Liver (tissue), 3 donors: ENCODE data around the gene CCDC51.

Experiments used
- CTCF ChIP-seq: fragments of 150-350 bp; IDR thresholded peaks from 2 replicates; pipeline ENCODE4 v1.5.1; 2017; ENCODE audit warnings: improper control_type of control experiment, low read depth, low read length; ENCODE audit not compliant: missing input control
- FOXA2 ChIP-seq: IDR thresholded peaks from 2 replicates; pipeline ENCODE4 v1.6.1; 2016; ENCODE audit warnings: antibody characterized with exemption
- GABPA ChIP-seq, 2 donors: IDR thresholded peaks in 1 of 2; conservative IDR thresholded peaks in 1 of 2; 2 replicates each; pipeline ENCODE4 v1.6.1; 2016; ENCODE audit warnings: antibody characterized with exemption in 2 of 2, mild to moderate bottlenecking in 1 of 2, moderate library complexity in 1 of 2
- HNF4A ChIP-seq, 2 donors: conservative IDR thresholded peaks; 2 replicates each; pipeline ENCODE4 v1.6.1; 2016; ENCODE audit warnings: antibody characterized with exemption in 2 of 2, mild to moderate bottlenecking in 2 of 2
- RAD21 ChIP-seq, 2 donors: IDR thresholded peaks; 2 replicates each; pipeline ENCODE4 v1.6.1; 2016; ENCODE audit warnings: antibody characterized with exemption in 2 of 2, mild to moderate bottlenecking in 2 of 2
- SP1 ChIP-seq: IDR thresholded peaks from 2 replicates; pipeline ENCODE4 v1.6.1; 2018; ENCODE audit warnings: antibody characterized with exemption, mild to moderate bottlenecking
- TAF1 ChIP-seq: conservative IDR thresholded peaks from 2 replicates; pipeline ENCODE4 v1.6.1; 2016; ENCODE audit warnings: antibody characterized with exemption, mild to moderate bottlenecking
- YY1 ChIP-seq: IDR thresholded peaks from 2 replicates; pipeline ENCODE4 v1.6.1; 2016; ENCODE audit warnings: antibody characterized with exemption, mild to moderate bottlenecking
- TF ChIP-seq, protein P1 (sequence below): IDR thresholded peaks from 2 replicates; pipeline ENCODE4 v1.6.1; 2016; ENCODE audit warnings: antibody characterized with exemption
- TF ChIP-seq, protein P2 (sequence below): IDR thresholded peaks from 2 replicates; pipeline ENCODE4 v1.6.1; 2016; ENCODE audit warnings: antibody characterized with exemption
- donor health status: healthy.
- donor health status: healthy.

- no peak for TF ChIP-seq RAD21 (IDR thresholded peaks at IDR 0.05)
- TF ChIP-seq CTCF, result no peak
- TF ChIP-seq HNF4A (conservative IDR thresholded peaks at IDR 0.05), result peak in 1 of 2 donors; percentile 21
- TF ChIP-seq, protein P1, sequence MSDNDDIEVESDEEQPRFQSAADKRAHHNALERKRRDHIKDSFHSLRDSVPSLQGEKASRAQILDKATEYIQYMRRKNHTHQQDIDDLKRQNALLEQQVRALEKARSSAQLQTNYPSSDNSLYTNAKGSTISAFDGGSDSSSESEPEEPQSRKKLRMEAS, result no peak
- TF ChIP-seq GABPA (IDR thresholded peaks at IDR 0.05 in 1 of 2, conservative IDR thresholded peaks at IDR 0.05 in 1 of 2), result no peak
- TF ChIP-seq SP1, result no peak
- no peak for TF ChIP-seq TAF1
- no peak for TF ChIP-seq FOXA2
- TF ChIP-seq, protein P2, sequence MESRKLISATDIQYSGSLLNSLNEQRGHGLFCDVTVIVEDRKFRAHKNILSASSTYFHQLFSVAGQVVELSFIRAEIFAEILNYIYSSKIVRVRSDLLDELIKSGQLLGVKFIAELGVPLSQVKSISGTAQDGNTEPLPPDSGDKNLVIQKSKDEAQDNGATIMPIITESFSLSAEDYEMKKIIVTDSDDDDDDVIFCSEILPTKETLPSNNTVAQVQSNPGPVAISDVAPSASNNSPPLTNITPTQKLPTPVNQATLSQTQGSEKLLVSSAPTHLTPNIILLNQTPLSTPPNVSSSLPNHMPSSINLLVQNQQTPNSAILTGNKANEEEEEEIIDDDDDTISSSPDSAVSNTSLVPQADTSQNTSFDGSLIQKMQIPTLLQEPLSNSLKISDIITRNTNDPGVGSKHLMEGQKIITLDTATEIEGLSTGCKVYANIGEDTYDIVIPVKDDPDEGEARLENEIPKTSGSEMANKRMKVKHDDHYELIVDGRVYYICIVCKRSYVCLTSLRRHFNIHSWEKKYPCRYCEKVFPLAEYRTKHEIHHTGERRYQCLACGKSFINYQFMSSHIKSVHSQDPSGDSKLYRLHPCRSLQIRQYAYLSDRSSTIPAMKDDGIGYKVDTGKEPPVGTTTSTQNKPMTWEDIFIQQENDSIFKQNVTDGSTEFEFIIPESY, result no peak
- no peak for TF ChIP-seq YY1
Measured at GRCh38 chr3:48426944-48427629, 12.8 kb downstream of the CCDC51 start.
